K562 (cell line): ENCODE results near the gene ACTL9. TPM values are rescaled to one million over a fixed set of nuclear protein-coding genes. Genes with fewer than 3 reads are reported as not detected.

ENCODE experiments used
- CAMTA2 ChIP-seq: fragments of 250-450 bp; sonication (Bioruptor Pico); conservative IDR thresholded peaks from 2 replicates; pipeline ENCODE4 v1.5.1; 2022
- CBFB ChIP-seq: sonication (generic); formaldehyde crosslinking; IDR thresholded peaks from 2 replicates; pipeline ENCODE4 v1.4.0; 2020; ENCODE audit warnings: mild to moderate bottlenecking, missing genetic modification reagents
- IFI16 ChIP-seq: fragments of 250-450 bp; sonication (Bioruptor Pico); IDR thresholded peaks from 2 replicates; pipeline ENCODE4 v2.1.2; 2022; ENCODE audit warnings: mild to moderate bottlenecking, inconsistent platforms
- KAT2B ChIP-seq: IDR thresholded peaks from one replicate; pipeline ENCODE4 v1.6.1; 2012; ENCODE audit warnings: low read depth, mild to moderate bottlenecking, control low read depth, inconsistent platforms, low read length, moderate library complexity
- MYBL2 ChIP-seq, 2 experiments: fragments of 450-650 bp in 1 of 2; sonication (generic) in 1 of 2; formaldehyde crosslinking in 1 of 2; IDR thresholded peaks; 2 replicates each; pipeline versions ENCODE4 v1.6.1 to v1.8.1; 2017 to 2022; ENCODE audit warnings: borderline replicate concordance in 1 of 2, inconsistent platforms in 1 of 2, low read depth in 1 of 2, mild to moderate bottlenecking in 1 of 2, missing genetic modification reagents in 1 of 2, moderate library complexity in 1 of 2
- ZNF766 ChIP-seq: fragments of 200-800 bp; sonication (Bioruptor generic); conservative IDR thresholded peaks from 2 replicates; pipeline ENCODE4 v1.6.1; 2016; ENCODE audit warnings: missing genetic modification characterization, missing compliant biosample characterization
- polyA plus RNA-seq, 8 experiments: library from polyadenylated mRNA; depleted of rRNA in 4 of 8; stranded (reverse) in 5 of 8; unstranded in 3 of 8; fragments of >200 nt; fragmentation: Nextera tagmentation in 2 of 8; fragmentation: Illumina TruSeq in 1 of 8; extraction: Ambion mirVana in 2 of 8; extraction: Trizol in 1 of 8; gene quantifications; 2 replicates each; pipeline versions ENCODE4 v1.2.1 to v1.2.3, GENCODE V29; 2011 to 2014; ENCODE audit warnings: inconsistent platforms in 1 of 8, missing spikeins in 1 of 8
- total RNA-seq, 7 experiments: library from RNA; depleted of rRNA in 6 of 7; stranded (reverse); fragments of >200 nt in 6 of 7; fragmentation: Illumina TruSeq in 2 of 7; extraction: Trizol in 2 of 7; gene quantifications; 2 replicates each; pipeline versions ENCODE4 v1.2.1 to v1.2.3, GENCODE V29; 2011 to 2021; ENCODE audit warnings: low replicate concordance in 1 of 7
- TF ChIP-seq, protein P1 (sequence below): sonication (generic); formaldehyde crosslinking; IDR thresholded peaks from 2 replicates; pipeline ENCODE4 v1.8.1; 2023; ENCODE audit warnings: missing genetic modification reagents, mild to moderate bottlenecking, borderline replicate concordance
- TF ChIP-seq, protein P2 (sequence below): fragments of 450-650 bp; formaldehyde crosslinking; IDR thresholded peaks from 2 replicates; pipeline ENCODE4 v1.4.0; 2020; ENCODE audit warnings: mild to moderate bottlenecking, mixed read lengths

The ACTL9 gene
- total and polyA plus RNA-seq, 9 of the 15 experiments (the other 6 are each of a cell fraction or from before 2014, with no cell fraction given): not detected

DNA sequence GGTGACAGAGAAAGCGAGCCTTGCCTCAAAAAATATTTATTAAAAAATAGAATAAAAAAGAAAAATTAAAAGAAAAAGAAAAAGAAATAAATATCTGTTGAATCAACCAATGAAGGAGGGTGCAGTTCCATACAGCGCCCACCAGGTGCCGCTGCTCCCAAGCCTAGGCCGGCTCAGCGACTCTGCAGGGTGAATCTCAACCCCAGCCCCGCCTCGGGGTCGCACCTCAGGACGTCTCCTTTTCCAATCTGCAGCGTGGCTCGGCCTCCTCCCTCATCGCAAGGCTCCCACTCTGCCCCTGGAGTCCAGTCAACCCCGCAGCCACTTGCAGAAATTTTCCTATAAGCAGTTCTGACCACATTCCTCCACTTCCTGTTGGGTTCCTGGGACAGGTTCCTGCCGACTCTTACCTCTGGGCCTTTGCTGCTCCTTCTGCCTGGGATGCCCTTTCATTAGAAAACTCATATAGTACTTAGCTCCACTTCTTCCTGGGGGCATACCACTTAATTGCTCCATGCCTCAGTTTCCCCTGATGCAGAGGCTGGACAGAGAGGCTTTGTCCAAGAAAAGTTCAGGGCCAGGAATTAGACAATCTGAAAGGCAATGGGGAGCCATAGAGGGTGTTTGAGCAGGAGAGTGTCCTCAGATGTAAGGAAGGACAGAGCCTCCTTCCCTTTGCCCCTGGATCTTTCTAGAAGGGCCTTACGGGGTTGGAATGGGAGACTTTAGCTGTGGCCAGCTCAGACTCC, 43.8 kb downstream of the ACTL9 start (continued):
- TF ChIP-seq, protein P1, sequence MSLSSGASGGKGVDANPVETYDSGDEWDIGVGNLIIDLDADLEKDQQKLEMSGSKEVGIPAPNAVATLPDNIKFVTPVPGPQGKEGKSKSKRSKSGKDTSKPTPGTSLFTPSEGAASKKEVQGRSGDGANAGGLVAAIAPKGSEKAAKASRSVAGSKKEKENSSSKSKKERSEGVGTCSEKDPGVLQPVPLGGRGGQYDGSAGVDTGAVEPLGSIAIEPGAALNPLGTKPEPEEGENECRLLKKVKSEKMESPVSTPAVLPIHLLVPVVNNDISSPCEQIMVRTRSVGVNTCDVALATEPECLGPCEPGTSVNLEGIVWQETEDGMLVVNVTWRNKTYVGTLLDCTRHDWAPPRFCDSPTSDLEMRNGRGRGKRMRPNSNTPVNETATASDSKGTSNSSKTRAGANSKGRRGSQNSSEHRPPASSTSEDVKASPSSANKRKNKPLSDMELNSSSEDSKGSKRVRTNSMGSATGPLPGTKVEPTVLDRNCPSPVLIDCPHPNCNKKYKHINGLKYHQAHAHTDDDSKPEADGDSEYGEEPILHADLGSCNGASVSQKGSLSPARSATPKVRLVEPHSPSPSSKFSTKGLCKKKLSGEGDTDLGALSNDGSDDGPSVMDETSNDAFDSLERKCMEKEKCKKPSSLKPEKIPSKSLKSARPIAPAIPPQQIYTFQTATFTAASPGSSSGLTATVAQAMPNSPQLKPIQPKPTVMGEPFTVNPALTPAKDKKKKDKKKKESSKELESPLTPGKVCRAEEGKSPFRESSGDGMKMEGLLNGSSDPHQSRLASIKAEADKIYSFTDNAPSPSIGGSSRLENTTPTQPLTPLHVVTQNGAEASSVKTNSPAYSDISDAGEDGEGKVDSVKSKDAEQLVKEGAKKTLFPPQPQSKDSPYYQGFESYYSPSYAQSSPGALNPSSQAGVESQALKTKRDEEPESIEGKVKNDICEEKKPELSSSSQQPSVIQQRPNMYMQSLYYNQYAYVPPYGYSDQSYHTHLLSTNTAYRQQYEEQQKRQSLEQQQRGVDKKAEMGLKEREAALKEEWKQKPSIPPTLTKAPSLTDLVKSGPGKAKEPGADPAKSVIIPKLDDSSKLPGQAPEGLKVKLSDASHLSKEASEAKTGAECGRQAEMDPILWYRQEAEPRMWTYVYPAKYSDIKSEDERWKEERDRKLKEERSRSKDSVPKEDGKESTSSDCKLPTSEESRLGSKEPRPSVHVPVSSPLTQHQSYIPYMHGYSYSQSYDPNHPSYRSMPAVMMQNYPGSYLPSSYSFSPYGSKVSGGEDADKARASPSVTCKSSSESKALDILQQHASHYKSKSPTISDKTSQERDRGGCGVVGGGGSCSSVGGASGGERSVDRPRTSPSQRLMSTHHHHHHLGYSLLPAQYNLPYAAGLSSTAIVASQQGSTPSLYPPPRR (CRISPR knock-in tag): no peak
- no peak for TF ChIP-seq CBFB (CRISPR knock-in tag)
- no peak for TF ChIP-seq IFI16 (CRISPR knock-in tag)
- TF ChIP-seq, protein P2, sequence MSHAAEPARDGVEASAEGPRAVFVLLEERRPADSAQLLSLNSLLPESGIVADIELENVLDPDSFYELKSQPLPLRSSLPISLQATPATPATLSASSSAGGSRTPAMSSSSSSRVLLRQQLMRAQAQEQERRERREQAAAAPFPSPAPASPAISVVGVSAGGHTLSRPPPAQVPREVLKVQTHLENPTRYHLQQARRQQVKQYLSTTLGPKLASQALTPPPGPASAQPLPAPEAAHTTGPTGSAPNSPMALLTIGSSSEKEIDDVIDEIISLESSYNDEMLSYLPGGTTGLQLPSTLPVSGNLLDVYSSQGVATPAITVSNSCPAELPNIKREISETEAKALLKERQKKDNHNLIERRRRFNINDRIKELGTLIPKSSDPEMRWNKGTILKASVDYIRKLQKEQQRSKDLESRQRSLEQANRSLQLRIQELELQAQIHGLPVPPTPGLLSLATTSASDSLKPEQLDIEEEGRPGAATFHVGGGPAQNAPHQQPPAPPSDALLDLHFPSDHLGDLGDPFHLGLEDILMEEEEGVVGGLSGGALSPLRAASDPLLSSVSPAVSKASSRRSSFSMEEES: no peak
- TF ChIP-seq ZNF766: no peak
- TF ChIP-seq KAT2B: no peak
- no peak for TF ChIP-seq MYBL2 (IDR thresholded peaks at IDR 0.05; ENCODE audit: low read depth)
- no peak for TF ChIP-seq MYBL2 (CRISPR knock-in tag; IDR thresholded peaks at IDR 0.05; ENCODE audit: borderline replicate concordance)
- TF ChIP-seq CAMTA2: no peak
